ENCODE measurements around the gene BTBD1.
"Not testable (repeated sequence)": the region's sequence is repeated elsewhere in the genome, so short reads cannot be mapped to it uniquely, and the experiment has no call there.

DNA sequence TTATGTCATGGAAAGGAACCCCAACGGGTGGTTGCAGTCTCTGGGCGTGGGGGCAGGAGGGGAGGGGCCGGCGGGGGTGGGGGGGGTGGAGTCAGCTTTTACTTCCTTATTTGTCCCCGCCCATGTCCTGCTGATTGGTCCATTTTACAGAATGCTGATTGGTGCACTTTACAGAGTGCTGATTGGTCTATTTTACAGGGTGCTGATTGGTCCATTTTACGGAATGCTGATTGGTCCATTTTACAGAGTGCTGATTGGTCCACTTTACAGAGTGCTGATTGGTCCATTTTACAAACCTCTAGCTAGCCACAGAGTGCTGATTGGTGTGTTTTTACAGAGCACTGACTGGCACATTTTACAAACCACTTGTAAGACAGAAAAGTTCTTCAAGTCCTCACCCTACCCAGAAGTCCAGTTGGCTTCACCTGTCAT lies 2.2 kb upstream of the BTBD1 start:
- TF ChIP-seq, protein P1, sequence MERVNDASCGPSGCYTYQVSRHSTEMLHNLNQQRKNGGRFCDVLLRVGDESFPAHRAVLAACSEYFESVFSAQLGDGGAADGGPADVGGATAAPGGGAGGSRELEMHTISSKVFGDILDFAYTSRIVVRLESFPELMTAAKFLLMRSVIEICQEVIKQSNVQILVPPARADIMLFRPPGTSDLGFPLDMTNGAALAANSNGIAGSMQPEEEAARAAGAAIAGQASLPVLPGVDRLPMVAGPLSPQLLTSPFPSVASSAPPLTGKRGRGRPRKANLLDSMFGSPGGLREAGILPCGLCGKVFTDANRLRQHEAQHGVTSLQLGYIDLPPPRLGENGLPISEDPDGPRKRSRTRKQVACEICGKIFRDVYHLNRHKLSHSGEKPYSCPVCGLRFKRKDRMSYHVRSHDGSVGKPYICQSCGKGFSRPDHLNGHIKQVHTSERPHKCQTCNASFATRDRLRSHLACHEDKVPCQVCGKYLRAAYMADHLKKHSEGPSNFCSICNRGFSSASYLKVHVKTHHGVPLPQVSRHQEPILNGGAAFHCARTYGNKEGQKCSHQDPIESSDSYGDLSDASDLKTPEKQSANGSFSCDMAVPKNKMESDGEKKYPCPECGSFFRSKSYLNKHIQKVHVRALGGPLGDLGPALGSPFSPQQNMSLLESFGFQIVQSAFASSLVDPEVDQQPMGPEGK (CRISPR knock-in tag; IDR thresholded peaks at IDR 0.05; ENCODE audit: borderline replicate concordance): not testable (repeated sequence)
- not testable (repeated sequence) for TF ChIP-seq BACH2 (CRISPR knock-in tag; IDR thresholded peaks at IDR 0.05; ENCODE audit: borderline replicate concordance); ISL1 (CRISPR knock-in tag; IDR thresholded peaks at IDR 0.05); RARB (CRISPR knock-in tag; IDR thresholded peaks at IDR 0.05); SNAI2 (CRISPR knock-in tag; IDR thresholded peaks at IDR 0.05); TCF4 (CRISPR knock-in tag; IDR thresholded peaks at IDR 0.05; ENCODE audit: borderline replicate concordance); TOX (CRISPR knock-in tag; IDR thresholded peaks at IDR 0.05; ENCODE audit: borderline replicate concordance); ZC3H10 (CRISPR knock-in tag; IDR thresholded peaks at IDR 0.05); PPARA (CRISPR knock-in tag; IDR thresholded peaks at IDR 0.05; ENCODE audit: borderline replicate concordance)
- TF ChIP-seq, protein P2, sequence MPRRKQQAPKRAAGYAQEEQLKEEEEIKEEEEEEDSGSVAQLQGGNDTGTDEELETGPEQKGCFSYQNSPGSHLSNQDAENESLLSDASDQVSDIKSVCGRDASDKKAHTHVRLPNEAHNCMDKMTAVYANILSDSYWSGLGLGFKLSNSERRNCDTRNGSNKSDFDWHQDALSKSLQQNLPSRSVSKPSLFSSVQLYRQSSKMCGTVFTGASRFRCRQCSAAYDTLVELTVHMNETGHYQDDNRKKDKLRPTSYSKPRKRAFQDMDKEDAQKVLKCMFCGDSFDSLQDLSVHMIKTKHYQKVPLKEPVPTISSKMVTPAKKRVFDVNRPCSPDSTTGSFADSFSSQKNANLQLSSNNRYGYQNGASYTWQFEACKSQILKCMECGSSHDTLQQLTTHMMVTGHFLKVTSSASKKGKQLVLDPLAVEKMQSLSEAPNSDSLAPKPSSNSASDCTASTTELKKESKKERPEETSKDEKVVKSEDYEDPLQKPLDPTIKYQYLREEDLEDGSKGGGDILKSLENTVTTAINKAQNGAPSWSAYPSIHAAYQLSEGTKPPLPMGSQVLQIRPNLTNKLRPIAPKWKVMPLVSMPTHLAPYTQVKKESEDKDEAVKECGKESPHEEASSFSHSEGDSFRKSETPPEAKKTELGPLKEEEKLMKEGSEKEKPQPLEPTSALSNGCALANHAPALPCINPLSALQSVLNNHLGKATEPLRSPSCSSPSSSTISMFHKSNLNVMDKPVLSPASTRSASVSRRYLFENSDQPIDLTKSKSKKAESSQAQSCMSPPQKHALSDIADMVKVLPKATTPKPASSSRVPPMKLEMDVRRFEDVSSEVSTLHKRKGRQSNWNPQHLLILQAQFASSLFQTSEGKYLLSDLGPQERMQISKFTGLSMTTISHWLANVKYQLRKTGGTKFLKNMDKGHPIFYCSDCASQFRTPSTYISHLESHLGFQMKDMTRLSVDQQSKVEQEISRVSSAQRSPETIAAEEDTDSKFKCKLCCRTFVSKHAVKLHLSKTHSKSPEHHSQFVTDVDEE (CRISPR knock-in tag; IDR thresholded peaks at IDR 0.05): not testable (repeated sequence)
- TF ChIP-seq, protein P3, sequence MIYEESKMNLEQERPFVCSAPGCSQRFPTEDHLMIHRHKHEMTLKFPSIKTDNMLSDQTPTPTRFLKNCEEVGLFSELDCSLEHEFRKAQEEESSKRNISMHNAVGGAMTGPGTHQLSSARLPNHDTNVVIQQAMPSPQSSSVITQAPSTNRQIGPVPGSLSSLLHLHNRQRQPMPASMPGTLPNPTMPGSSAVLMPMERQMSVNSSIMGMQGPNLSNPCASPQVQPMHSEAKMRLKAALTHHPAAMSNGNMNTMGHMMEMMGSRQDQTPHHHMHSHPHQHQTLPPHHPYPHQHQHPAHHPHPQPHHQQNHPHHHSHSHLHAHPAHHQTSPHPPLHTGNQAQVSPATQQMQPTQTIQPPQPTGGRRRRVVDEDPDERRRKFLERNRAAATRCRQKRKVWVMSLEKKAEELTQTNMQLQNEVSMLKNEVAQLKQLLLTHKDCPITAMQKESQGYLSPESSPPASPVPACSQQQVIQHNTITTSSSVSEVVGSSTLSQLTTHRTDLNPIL (CRISPR knock-in tag; IDR thresholded peaks at IDR 0.05; ENCODE audit: low read depth): not testable (repeated sequence)
- TF ChIP-seq, protein P4, sequence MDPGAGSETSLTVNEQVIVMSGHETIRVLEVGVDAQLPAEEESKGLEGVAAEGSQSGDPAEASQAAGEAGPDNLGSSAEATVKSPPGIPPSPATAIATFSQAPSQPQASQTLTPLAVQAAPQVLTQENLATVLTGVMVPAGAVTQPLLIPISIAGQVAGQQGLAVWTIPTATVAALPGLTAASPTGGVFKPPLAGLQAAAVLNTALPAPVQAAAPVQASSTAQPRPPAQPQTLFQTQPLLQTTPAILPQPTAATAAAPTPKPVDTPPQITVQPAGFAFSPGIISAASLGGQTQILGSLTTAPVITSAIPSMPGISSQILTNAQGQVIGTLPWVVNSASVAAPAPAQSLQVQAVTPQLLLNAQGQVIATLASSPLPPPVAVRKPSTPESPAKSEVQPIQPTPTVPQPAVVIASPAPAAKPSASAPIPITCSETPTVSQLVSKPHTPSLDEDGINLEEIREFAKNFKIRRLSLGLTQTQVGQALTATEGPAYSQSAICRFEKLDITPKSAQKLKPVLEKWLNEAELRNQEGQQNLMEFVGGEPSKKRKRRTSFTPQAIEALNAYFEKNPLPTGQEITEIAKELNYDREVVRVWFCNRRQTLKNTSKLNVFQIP (CRISPR knock-in tag; IDR thresholded peaks at IDR 0.05; ENCODE audit: borderline replicate concordance, low read depth): not testable (repeated sequence)

All from SK-N-SH treated with all-trans-retinoic acid at 6 μM for 48 hours (cell line).